ENCODE data around the gene SRRM3. TPM values are rescaled to one million over a fixed set of nuclear protein-coding genes. Genes with fewer than 3 reads are reported as not detected.
"Not testable (repeated sequence)": the region's sequence is repeated elsewhere in the genome, so short reads cannot be mapped to it uniquely, and the experiment has no call there.

SRRM3 gene
- total RNA-seq, 1 donor from 2014 or later = 0.53 TPM

GRCh38 chr7:76187272-76187671 lies 14.4 kb upstream of the SRRM3 start:
- no peak for DNase-seq (ENCODE audit: low read depth, low spot score)

- no peak for DNase-seq (ENCODE audit: low read depth, low spot score)
Observed at GRCh38 chr7:76189276-76189675, 12.4 kb upstream of the SRRM3 start.

GRCh38 chr7:76191783-76192240 lies 9.9 kb upstream of the SRRM3 start:
- no peak for DNase-seq (ENCODE audit: low read depth, low spot score)

- DNase-seq (ENCODE audit: low read depth, low spot score) = no peak
Observed at GRCh38 chr7:76193466-76193865, 8.2 kb upstream of the SRRM3 start.

- DNase-seq (ENCODE audit: low read depth, low spot score) = no peak
Observed at GRCh38 chr7:76193883-76194282, 7.8 kb upstream of the SRRM3 start.

- DNase-seq (ENCODE audit: low read depth, low spot score) = no peak
Observed at GRCh38 chr7:76196786-76197185, 4.9 kb upstream of the SRRM3 start.

- no peak for DNase-seq (ENCODE audit: low read depth, low spot score)
Observed at GRCh38 chr7:76198202-76198601, 3.5 kb upstream of the SRRM3 start.

GRCh38 chr7:76202666-76203030 lies 952 bp downstream of the SRRM3 start:
- no peak for DNase-seq (ENCODE audit: low read depth, low spot score)

GRCh38 chr7:76204147-76204546 lies 2.5 kb downstream of the SRRM3 start:
- no peak for DNase-seq (ENCODE audit: low read depth, low spot score)

- DNase-seq (ENCODE audit: low read depth, low spot score) = no peak
Observed at GRCh38 chr7:76206633-76207032, 4.9 kb downstream of the SRRM3 start.

- DNase-seq (ENCODE audit: low read depth, low spot score) = no peak
Observed at GRCh38 chr7:76209310-76209709, 7.6 kb downstream of the SRRM3 start.

GRCh38 chr7:76211216-76211615 lies 9.5 kb downstream of the SRRM3 start:
- no peak for DNase-seq (ENCODE audit: low read depth, low spot score)

- not testable (repeated sequence) for DNase-seq (ENCODE audit: low read depth, low spot score)
Observed at GRCh38 chr7:76215349-76215748, 13.7 kb downstream of the SRRM3 start.

GRCh38 chr7:76216381-76217082 lies 14.8 kb downstream of the SRRM3 start:
- DNase-seq (ENCODE audit: low read depth, low spot score) = no peak

- no peak for DNase-seq (ENCODE audit: low read depth, low spot score)
Observed at GRCh38 chr7:76217942-76218566, 16.4 kb downstream of the SRRM3 start.

GRCh38 chr7:76220185-76221057 lies 18.7 kb downstream of the SRRM3 start:
- DNase-seq (ENCODE audit: low read depth, low spot score) = no peak

- no peak for DNase-seq (ENCODE audit: low read depth, low spot score)
Observed at GRCh38 chr7:76222333-76222732, 20.6 kb downstream of the SRRM3 start.

GRCh38 chr7:76222839-76223238 lies 21.1 kb downstream of the SRRM3 start:
- DNase-seq (ENCODE audit: low read depth, low spot score) = no peak

- DNase-seq (ENCODE audit: low read depth, low spot score) = no peak
Observed at GRCh38 chr7:76223286-76223972, 21.7 kb downstream of the SRRM3 start.

- no peak for DNase-seq (ENCODE audit: low read depth, low spot score)
Observed at GRCh38 chr7:76224695-76225094, 23.0 kb downstream of the SRRM3 start.

GRCh38 chr7:76225379-76225778 lies 23.7 kb downstream of the SRRM3 start:
- no peak for DNase-seq (ENCODE audit: low read depth, low spot score)

GRCh38 chr7:76225951-76226350 lies 24.3 kb downstream of the SRRM3 start:
- no peak for DNase-seq (ENCODE audit: low read depth, low spot score)

Measured in pulmonary artery endothelial cell (primary cell).